Measurements from ENCODE around the gene NSUN6.
"Not testable (repeated sequence)": the region's sequence is repeated elsewhere in the genome, so short reads cannot be mapped to it uniquely, and the experiment has no call there.

The NSUN6 gene

GRCh38 chr10:18659125-18659818 is 7.9 kb upstream of the NSUN6 start, which contains the start of gene ARL5B:
Gene ARL5B (plus strand): TSS chr10:18659431. CDS start chr10:18659638, 207 bp downstream.
- peak; percentile 99 for DNase-seq

GRCh38 chr10:18658271-18659124 is 7.1 kb upstream of the NSUN6 start:
- DNase-seq = peak; percentile 38

DNA sequence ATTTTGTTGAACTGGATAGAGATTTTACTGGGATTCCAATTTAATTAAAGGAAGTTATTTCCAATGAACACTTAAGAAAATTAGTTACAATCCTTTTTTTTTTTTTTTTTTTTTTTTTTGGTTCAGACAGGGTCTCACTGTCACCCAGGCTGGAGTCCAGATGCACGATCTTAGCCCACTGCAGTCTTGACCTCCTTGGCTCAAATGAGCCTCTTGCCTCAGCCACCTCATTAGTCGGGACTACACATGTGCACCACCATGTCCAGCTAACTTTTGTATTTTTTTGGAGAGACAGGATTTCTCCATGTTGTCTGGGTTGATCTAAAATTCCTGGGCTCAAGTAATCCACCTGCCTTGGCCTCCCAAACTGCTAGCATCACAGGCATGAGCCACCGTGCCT is 5.3 kb upstream of the NSUN6 start:
- DNase-seq = no peak

- no peak for DNase-seq
Measured at GRCh38 chr10:18653112-18653511, 1.7 kb upstream of the NSUN6 start.

DNA sequence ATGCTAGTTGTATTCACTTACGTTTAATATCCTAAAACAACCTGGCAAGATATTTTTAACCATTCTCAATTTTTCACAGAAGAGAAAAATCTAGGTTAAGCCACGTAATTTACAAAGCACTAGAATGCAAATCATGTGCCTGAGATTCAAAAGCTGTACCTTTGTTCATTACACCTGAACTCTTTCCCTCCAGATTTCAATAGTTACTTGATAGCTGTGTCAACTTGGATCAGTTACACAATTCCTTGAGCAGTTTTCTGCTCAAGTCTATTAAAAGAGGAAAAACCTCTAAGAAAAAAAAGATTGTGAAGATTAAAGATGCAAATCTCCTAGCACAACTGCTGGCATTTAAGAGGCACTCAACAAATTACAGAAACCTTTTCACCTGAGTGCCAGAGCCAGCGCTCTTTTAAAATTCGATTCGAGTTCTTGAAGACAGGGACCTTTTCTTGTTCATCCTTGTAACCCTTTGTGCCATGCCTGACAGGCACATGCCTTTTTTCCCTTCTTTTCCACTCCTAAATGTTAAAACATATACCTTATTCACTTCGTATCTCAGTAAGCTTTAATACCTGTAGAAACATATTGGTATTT is 886 bp downstream of the NSUN6 start:
- no peak for DNase-seq

DNA sequence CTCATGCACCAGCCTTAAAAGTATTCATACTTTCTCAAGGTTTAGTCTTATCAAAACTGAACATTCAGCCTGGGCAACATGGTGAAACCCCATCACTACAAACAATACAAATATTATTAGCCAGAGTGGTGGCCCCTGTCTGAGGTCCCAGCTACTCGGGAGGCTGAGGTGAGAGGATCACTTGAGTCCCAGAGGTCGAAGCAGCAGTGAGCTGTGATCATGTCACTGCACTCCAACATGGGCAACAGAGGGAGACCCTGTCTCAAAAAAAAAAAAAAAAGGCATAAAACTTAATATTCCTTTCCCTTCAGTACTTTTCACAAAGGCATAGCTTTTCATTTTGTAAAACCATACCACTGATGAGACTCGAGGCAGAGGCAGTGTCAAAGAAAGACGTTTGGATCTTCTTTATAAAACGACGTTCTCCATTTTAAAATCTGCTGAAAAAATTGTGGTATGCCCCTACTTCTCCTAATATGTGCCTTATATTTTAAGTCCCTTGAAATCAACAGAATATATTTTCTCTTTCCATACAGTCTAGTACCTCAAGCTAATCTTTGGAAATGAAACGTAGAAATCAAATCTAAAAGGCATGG is 1.9 kb downstream of the NSUN6 start:
- DNase-seq = no peak

DNA sequence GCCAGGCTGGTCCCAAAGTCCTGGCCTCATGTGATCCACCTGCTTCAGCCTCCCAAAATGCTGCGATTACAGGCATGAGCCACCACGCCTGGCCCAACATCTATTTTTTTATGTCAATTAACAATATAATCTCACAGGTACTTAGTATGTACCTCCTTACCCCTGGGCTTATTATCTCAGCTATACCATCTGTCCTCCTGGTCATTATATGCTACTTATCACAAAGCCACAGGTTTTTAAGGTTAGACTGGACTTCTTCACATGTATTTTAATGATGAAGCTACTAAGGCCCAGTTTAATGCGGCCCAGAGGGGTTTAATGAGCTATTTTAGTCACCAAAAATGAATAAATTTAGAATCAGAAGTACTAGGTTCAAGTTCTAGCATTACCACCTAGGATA is 3.4 kb downstream of the NSUN6 start:
- DNase-seq = no peak

DNA sequence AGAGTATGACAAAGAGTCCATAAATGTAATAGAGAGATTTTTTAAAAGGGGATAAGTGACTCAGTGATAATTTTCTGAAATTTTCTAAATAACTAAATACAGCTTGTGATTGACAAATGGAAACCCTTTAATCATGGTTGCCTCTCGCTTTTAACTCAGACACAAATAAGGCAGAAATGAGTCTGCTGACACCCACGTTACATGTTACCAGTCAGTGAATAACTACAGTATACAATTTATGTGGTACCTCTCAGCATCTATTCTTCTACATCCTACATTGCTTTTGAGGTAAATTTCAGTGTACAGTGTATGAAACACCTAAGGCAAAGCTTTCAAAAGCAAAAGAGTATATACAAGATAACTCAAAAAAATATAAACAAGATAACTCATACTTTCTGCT is 4.2 kb downstream of the NSUN6 start:
- no peak for DNase-seq

- not testable (repeated sequence) for DNase-seq
Measured at GRCh38 chr10:18639719-18640118, 11.7 kb downstream of the NSUN6 start.

- not testable (repeated sequence) for DNase-seq
Measured at GRCh38 chr10:18637400-18637799, 14.0 kb downstream of the NSUN6 start.

GRCh38 chr10:18635995-18636394 is 15.4 kb downstream of the NSUN6 start:
- DNase-seq = no peak

DNA sequence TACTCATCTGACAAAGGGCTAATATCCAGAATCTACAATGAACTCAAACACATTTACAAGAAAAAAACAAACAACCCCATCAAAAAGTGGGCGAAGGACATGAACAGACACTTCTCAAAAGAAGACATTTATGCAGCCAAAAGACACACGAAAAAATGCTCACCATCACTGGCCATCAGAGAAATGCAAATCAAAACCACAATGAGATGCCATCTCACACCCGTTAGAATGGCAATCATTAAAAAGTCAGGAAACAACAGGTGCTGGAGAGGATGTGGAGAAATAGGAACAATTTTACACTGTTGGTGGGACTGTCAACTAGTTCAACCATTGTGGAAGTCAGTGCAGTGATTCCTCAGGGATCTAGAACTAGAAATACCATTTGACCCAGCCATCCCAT is 18.9 kb downstream of the NSUN6 start:
- DNase-seq = not testable (repeated sequence)

DNA sequence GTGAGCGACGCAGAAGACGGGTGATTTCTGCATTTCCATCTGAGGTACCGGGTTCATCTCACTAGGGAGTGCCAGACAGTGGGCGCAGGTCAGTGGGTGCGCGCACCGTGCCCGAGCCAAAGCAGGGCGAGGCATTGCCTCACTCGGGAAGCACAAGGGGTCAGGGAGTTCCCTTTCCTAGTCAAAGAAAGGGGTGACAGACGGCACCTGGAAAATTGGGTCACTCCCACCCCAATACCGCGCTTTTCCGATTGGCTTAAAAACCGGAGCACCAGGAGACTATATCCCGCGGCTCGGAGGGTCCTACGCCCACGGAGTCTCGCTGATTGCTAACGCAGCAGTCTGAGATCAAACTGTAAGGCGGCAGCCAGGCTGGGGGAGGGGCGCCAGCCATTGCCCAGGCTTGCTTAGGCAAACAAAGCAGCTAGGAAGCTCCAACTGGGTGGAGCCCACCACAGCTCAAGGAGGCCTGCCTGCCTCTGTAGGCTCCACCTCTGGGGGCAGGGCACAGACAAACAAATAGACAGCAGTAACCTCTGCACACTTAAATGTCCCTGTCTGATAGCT is 23.9 kb downstream of the NSUN6 start:
- DNase-seq = peak; percentile 71

- no peak for DNase-seq
Measured at GRCh38 chr10:18625886-18626285, 25.5 kb downstream of the NSUN6 start.

DNA sequence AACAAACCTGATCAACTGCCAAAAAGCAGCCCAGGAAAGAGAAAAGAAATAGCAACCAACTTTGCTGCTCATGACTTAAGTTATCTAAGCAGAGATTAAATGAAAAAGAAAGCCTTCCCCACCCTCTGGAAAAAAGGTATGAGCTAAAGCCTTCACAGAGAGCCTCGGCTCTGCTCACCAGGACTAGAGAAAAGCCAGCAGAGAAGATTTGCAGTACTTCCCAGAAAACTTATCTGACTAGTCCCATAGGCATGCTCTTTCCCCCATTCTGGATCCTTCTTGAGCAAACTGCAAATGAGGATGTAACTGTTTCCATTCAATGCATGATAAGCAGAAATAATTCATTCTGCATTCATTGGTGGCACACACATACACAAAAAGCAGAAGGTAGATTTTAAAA is 27.7 kb downstream of the NSUN6 start:
- peak; percentile 37 for DNase-seq

- no peak for DNase-seq
Measured at GRCh38 chr10:18620856-18621255, 30.5 kb downstream of the NSUN6 start.

- DNase-seq = no peak
Measured at GRCh38 chr10:18619016-18619415, 32.4 kb downstream of the NSUN6 start.

DNA sequence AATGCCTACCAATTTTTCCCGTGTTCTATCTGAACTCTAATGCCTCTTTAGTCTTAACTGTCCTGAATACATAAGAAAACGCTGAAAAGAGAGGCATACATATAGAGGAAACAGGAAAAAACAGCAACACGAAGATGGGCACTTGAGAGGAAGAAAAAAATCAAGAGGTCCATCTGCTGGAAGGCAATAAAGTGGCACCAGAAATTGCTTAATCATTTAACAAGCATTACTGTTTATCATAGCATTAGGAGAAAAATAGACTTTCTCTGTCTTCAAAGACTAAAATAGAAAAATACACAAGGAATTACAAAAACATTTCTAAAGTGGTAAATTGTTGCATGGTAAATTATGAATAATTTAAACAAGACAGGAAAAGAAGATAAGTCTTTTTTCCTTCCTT is 35.0 kb downstream of the NSUN6 start:
- no peak for DNase-seq

GRCh38 chr10:18615618-18616017 is 35.8 kb downstream of the NSUN6 start:
- no peak for DNase-seq

DNA sequence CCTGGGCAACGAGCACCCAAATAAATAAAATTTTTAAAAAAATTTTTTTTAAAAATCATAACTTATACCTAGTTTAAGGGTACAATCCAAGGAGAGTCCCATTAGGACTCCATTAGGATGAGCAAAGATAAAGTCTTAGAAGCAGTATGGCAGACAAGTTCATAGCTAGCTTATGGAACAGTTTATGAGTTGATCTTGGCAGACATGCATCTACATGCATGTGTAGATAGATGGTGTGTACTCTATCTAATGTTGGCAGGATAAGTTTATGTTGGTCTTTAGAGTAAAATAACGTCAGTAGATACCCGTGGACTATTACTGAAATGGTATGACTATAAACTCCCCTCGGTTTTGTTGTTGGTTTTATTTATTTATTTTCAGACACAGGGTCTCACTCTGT is 40.2 kb downstream of the NSUN6 start:
- DNase-seq = no peak

- DNase-seq = peak; percentile 40
Measured at GRCh38 chr10:18610517-18610916, 40.9 kb downstream of the NSUN6 start.

GRCh38 chr10:18608596-18608995 is 42.8 kb downstream of the NSUN6 start:
- DNase-seq = no peak

Measured in fibroblast of skin of right quadriceps (primary cell).